DMS53 treated with DMSO at 0.1 percent for 48 hours (cell line): ENCODE measurements around the gene ACTG1.
A peak's percentile ranks its signal among the peaks of the same experiment; 100 is the strongest.

Experiments
- DNase-seq: peaks from one replicate; lab custom pipeline; 2025; ENCODE audit not compliant: unreplicated experiment; lab: John Stamatoyannopoulos, UW

Gene ACTG1

DNA sequence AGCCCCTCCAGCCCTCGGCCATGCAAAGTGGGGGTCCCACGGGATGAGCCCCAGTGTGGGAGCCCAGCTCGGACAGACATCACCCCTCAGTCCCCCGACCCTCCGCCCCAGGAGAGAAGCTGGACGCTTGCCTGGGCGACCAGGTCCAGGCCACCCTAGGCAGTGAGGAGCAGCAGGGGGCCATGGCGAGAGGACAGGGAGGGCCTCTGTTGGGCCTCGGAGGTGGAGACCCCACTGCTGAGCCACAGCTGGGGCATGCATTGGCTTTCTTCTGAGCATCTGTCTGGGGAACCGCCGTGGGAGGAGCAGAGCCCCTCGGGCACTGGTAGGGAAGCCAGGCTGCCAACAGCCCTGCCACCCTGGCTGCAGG, 13.0 kb downstream of the ACTG1 start:
- DNase-seq = no peak

DNA sequence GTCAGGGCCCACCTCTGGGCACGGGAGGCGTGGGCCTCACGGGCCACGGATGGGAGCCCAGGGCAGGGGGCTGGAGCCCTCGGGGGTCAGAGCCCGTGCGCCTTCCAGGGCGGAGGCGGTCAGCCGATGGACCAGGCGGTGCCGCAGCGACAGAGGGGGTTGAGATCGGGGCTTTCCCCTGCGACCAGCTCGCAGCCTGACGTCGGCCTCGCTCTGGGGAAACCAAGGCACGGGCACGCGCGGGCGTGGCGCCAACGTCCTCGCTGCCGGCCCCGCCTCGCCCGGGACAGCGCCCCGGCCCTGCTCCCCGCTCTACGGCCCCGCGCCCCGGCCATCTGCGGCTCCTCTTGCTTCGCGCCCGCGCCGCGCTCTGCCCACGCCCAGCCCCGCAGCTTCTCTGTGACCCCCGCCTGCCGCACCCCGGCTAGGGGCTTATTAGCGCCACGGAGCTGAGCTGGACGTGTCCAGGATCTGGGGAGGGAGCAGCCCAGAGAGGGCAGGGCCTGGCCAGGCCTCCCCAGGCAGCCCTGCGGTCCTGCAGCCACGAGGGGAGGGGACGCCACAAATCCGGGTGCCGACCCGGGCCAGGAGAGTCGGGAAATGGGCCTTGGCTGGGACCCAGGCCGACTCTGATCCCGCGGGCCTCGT, 13.5 kb downstream of the ACTG1 start:
- DNase-seq = no peak

DNA sequence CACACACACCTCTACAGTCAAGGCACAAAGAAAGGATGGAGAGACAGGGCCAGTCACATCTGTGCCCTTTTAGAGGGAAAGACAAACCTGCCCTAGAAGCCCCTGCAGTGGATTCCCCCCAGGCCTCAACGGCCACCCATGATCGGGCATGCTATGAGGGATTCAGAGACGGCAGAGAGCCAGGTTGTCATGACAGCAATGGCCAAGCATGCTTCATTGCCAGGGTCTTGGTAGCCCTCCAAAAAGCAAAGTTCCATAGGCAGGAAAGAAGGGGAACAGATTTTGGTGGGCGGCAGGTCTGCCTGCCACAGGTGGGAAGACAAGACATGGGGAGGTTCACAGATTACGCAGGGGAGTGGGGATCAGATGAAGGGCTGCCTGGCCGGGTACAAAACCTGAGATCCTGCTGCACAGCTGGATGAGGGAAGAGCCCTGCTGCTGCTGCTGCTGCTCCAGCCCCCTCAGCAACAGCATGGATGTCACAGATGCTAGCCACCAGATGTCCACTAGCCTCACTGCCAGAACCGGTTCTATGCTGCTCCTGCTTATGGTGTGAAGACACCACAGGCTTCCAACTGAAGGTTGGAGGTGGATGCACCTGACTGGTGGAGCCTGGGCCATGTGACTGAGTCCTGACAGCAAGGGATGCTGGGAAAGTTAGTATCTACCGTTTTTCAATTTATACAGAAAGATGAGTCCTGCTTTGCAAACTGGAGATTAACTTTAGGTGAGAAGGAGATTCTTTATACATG, 17.8 kb downstream of the ACTG1 start:
- peak; percentile 57 for DNase-seq

DNA sequence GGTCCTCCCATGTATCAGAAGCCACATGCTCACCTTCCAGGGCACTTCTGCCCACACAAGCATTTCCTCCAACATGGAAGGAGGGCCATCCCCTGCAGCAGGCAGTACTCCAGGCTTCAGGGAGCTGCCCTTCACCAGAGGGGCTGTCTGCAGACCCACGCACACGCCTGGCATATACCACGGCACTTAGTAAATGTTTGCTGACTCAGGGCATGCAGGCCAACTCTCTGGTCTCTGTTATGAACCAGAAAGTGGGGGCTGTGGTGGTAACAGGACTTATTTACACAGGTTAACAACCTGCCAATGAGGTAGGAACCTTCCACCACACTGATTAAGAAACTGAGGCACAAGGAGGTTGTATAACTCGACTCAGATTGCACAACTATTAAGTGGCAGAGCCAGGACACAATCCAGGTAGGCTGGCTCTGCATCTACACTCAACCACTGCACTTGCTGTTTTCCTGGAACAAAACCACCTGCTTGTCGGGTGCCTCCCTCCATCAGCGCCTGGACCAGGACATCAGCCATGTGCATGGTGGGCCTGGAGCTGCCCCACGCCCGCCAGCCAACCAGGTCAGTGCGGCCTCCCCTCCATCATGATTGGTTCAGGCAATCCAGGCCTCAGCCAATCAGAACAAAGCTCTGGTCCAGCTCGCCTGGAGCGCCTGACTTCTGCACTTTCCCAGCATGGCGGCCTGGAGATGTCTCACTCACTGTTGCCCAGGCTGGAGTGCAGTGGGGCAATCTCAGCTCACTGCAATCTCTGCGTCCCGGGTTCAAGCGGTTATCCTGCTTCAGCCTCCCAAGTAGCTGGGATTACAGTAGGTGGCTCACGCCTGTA, 19.2 kb downstream of the ACTG1 start:
- no peak for DNase-seq

DNA sequence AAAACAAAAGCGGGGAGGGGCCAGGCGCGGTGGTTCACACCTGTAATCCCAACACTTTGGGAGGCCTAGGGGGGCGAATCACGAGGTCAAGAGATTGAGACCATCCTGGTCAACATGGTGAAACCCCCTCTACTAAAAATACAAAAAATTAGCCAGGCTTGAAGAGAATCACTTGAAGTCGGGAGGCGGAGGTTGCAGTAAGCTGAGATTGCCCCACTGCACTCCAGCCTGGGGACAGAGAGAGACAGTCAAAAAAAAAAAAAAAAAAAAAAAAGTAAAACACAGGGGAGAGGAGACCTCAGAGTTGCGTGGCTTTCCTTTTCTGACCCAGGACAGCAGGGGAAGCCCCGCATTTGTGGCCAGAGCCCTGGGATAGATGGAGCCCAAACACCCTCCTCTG, 19.9 kb downstream of the ACTG1 start:
- no peak for DNase-seq

DNA sequence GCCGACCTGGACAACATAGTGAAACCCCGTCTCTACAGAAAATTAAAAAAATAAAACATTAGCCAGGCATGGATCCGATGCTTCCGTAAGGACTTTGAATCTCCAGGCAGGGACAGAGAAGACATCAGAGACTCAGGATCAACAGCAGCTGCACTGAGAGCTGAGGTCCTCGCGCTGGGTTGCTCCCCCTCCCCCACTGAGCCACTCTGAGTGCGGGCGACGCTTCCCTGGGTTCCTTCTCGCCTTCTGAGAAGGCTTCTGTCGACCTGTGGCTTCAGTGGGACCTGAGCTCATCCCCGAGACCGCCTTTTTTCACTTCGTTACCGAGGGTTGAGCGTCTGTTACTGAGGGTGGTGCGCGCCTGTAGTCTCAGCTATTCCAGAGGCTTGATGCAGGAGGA, 20.4 kb downstream of the ACTG1 start:
- DNase-seq = no peak

DNA sequence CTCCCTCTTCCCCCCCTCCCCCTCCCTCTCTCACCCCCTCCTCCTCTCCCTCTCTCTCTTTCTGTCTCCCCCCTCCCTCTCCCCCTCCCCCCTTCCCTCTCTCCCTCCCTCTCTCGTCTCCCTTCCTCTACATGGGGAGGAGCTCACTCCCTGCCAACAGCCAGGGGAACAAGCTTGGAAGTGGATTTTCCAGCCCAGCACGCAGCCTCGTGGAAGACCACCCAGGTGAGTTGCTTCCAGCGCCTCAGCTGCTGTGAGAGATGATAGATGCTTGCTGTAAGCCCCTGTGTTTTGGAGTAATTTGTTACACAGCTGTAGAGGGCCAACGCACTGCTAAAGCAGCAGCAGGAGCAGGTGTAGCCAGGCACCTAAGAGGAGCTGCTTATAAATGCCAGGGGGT, 20.8 kb downstream of the ACTG1 start:
- DNase-seq = no peak

DNA sequence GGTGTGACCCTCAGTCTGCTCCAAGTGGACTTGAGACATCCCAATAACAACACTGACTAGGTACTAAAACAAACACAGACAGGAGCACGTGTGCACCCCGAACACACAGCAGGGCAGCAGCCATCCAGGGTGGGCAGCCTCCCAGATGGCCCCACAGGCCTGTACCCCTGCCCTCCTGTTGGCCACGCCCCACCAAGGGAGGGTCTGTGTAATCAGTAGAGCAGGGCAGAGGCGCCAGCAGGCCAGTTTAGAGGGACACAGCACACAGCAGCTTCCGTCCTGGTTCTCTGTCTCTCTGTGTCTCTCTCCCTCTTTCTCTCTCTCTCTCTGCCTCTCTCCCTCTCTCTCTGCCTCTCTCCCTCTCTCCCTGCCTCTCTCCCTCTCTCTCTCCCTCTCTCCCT, 21.4 kb downstream of the ACTG1 start:
- no peak for DNase-seq

DNA sequence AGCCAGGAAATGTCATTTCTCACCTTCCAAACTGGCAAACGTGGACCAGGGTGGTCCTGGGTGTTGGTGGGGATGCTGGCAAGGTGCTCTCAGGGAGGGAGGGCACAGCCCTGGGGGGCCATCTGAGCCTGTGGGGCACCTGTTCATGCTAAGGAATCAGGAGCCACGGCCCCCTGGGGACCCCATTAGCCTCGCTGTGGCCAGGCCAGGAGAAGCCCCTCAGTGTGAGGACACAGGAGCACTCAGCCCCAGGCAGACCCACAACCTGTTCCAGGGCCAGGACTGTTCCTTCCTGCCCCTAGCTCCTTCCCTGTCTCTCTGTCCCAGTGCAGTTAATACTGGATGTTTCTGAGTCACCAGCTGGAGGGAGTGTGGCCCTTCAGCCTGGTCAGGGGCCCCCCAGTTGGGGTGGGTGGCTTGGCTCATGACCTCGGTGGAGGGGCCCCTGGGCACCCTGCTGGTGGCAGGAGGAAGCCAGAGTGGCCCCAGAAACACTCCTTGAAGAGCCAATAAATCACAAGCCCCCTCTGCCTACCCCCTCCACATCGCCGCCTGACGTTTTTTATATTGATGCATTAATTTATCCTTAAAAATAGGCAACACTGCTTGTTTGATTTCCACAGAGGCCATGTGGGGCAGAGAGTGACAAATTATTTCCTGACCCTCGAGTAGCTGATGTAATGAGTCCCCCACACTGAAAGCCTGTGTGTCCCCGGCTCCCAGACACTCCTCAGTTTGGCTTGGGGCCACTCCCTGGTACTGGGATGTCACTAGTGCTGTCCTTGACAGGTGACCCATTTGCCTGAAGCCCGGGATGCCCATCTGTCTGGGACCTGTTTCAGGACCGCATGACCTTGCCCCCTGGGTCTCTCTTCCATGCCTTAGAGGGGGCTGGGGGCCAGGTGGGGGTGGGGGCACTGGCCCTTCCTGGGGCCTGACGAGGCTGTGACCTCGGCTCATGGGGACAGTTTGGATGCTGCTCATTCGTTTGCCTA, 22.3 kb downstream of the ACTG1 start:
- no peak for DNase-seq

DNA sequence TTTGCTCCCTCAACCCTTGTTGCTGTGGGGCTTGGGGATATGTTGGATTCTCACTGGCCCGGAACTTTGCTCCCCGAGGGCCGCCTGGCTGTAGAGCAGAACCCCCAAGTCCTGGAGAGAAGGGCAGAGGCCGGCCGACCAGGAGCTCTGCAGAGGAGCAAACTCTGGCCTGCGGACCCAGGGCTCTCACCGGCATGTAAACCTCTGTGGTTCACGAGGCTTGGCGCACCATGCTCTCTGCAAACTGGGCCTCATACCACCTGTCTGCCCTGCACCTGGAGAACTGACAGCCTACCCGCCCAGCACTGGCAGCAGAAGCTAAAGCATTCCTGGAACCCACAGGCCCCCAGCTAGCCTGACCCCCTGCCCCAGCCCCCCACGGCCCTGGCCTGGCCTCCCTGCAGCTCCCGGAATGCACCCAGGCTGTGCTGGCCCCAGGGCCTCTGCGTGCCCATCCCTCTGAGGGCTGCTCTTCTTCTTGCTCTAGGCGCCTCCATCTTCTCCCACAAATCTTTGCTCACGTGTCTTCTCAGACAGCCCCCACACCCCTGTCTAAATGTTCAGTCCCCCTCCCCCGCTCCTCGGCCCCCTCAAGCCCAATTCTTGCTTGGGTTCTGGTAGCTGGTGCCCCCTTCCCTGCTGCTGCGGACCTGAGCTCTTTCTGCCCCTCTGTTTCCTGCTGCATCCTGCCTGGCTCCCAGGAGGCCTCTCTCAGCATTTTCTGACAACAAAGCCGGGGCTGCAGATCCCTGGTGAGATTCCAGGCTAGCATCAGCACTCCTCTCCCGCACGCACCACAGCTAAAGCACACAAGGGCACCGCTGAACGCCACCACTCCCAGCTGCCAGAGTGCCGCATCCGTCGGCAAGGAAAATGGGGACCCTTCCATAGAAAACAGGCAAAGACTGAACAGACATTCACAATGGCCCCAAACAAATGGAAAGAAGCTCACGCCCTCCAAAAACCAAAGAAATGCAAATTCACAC, 23.3 kb downstream of the ACTG1 start:
- DNase-seq = no peak

DNA sequence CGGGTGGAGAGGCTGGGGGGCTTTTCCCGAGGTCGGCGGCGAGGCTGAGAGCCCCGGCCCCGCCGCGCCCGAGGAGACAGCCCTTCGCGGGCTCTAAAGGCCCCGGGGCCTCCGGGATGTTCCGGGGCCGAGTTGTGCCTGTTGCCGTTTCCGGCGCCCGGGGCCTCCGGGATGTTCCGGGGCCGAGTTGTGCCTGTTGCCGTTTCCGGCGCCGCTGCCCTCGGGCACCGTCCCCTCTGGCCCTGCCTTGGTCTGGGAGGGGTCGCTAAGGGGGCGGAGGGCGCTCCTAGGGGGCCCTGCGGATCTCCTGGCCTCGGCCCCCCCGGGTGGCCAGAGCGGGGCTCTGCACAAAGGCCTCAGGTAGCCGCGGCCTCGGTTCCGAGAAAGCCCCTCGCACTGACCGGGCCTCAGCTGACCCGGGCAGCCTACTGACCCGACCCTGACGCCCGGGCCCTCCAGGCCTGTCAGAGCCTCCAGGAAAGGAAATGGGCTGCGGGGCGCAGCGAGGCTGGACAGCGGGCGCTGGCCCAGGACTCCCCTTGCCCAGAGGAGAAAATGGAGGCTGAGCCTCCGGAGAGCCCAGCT, 24.2 kb downstream of the ACTG1 start:
- no peak for DNase-seq

DNA sequence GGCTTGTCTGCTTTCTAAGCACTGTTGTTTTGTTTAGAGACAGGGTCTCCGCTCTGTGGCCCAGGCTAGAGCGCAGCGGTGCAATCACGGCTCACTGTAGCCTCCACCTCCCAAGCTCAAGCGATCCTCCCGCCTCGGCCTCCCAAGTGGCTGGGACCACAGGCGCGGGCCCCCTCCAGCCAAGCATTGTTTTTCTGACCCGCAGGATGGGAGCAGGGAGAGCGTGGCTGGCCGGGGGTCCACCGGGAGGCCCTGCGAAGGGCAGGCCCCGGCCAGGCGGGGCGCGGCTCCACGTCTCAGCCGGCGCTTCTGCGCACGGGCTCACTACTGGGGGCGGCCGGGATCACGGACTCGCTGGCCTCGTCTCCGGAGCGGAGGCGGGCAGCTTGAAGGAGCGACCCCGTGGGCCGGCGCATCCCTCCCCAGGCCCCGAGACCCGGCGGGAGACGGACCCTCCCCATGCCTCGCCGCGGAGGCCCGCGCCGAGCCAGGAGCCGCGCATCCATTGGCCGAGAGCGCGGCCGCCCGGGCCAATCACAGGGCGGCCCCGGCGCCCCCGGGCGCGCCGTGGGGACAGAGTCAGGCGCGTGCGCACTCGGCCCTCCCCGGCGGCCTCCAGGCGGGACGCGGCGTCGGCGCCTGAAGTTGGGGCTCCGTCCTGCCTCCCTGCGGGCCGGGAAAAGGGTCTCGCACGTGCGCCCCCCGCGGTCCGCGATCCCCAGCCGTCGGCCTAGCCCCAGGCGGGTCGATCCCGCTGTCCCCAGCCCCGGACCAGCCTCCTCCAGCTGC, 24.9 kb downstream of the ACTG1 start:
- DNase-seq = peak; percentile 62

DNA sequence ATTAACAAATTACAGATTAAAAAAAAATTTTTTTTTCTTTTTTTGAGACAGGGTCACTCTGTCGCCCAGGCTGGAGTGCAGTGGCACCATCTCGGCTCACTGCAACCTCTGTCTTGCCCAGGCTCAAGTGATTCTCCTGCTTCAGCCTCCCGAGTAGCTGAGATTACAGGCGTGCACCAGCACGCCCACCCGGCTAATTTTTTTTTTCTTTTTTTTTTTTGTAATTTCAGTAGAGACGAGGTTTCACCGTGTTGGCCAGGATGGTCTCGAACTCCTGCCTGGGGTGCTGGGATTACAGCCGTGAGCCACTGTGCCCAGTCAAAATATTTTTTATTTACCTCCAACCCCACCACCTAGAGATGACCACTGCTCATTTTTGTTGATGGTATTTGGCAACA, 25.5 kb downstream of the ACTG1 start:
- no peak for DNase-seq

DNA sequence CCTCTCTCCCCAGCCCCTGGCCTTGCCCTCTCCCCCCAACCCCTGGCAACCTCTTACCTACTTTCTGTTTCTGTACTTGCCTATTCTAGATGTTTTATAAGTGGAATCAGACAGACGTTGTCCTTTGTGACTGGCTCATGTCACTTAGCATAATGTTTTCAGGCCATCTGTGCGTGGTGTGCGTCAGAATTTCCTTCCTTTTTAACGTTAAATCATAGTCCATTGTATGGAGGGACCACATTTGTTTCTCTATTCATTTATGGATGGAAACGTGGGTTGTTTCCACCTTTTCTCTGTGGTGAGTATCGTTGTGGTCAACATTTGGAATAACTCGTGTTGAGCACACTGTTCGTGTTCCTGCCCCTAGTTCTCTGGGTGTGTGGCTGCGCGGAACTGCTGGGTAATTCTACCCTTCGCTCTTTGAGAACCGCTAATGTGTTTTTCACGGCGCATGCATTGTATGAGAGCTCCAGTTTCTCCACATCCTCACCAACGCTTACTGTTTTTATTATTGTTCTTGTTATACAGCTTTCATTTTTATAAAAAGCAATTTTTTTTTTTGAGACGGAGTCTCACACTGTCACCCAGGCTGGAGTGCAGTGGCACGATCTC, 26.3 kb downstream of the ACTG1 start:
- no peak for DNase-seq

DNA sequence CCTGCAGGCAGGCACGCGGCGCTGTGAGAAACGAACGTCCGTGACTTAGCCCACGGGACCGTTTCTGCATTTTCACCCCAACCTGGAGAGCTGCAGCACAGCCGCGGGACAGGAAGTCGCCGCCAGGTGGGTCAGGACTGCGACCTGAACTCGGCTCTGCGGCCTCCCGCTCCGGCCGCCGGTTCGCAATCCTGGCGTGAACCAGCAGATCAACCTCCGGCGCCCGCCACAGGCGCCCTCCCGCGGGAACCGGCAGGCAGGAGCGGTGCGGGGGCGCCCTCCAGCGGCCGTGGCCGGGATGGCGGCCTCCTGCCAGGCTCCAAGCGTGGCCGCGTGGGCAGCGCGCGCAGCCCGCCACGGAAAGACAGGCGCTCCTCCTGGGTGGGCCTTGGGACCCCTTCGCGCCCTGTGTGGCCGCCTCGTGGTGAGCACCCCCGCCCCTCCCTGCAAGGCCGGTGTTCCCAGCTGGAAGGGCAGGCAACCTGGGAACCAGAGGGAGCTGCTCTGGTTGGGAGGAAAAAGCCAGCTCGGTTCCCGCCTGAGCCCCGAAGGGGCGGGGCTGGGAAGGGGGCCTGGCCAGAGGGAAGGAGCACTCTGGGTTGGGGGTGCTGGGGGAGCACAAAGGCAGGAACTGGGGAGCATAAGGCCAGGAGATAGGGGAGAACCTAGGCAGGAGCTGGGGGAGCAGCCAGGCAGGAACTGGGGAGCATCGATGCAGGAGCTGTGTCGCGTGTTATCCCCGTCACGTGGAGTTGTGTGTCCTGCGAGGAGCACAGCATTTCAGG, 28.2 kb downstream of the ACTG1 start:
- DNase-seq = peak; percentile 64

DNA sequence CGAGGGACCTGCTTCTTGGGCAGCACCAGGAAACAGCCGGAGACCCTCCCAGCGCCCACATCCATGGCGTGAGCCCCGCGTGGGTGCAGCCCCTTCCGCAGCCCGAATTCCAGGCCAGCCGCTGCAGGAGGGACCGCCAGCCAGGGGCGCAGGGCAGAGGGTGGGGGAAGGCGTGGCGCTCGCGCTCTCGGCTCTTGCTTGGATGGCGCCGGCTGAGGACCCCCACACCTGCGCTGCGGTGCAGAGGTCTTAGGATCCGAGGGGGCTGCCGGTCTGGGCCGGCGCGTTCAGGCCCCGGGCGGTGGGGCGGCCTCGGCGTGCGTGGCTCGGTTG, 28.8 kb downstream of the ACTG1 start:
- DNase-seq = no peak

DNA sequence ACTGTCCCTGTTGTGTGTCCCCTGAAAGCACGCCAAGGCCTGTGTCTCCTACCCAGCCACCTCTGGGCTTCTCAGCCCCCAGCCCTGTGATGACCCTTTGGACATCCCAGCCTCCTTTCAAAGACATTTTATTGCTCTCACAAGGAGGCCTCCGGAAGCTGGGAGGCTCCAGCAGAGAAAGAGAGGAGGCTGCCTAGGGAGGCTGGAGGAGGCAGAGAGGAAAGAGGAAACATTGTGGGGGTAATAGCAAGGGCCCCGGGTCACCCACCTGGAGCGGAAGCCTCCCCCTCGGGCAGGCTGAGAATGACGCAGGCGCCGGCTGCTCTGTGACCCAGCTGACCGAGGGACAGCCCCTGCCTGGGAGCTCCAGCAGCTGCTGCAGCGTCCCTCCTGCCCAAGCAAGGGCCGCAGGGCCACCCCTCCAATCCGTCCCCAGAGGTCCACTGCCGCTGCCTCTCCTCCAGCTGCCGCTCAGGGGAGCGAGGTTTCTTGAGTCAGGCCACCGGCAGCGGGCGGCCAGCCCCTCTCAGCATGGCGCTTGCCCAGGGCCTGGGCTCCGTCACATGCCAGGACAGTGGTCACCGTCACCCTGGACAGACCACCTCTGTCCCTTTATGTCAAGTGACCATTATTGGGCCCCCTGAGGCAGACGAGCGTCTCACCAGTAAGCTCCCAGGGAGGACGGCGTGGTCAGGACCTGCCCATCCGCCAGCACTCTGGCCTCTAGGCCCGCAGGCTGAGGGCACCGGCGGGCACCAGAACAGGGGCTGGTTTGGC, 29.3 kb downstream of the ACTG1 start:
- DNase-seq = peak; percentile 61
